Measurements from ENCODE around the gene NPHP4. TPM values are rescaled to one million over a fixed set of nuclear protein-coding genes. Genes with fewer than 3 reads are reported as not detected.
A peak's percentile ranks its signal among the peaks of the same experiment; 100 is the strongest.
"Not testable (repeated sequence)": the region's sequence is repeated elsewhere in the genome, so short reads cannot be mapped to it uniquely, and the experiment has no call there.

The NPHP4 gene
- polyA plus RNA-seq, 3 donors: 0.39 to 13.7 (median 1.2) TPM

- H3K9ac ChIP-seq (ENCODE audit: insufficient read depth, low read length, poor library complexity, severe bottlenecking); H3K9me3 Mint-ChIP-seq; H3K9me3 ChIP-seq (replicated peaks in 1 of 2; ENCODE audit: control insufficient read depth in 1 of 2, insufficient read depth in 1 of 2, low read length in 2 of 2); H3K36me3 ChIP-seq (replicated peaks in 1 of 2; ENCODE audit: control insufficient read depth in 1 of 2, insufficient read depth in 2 of 2, low read length in 2 of 2); H3K4me3 ChIP-seq (replicated peaks in 1 of 3; ENCODE audit: low read depth in 2 of 3, low read length in 3 of 3); H3K79me2 ChIP-seq (ENCODE audit: insufficient read depth, low read length); DNase-seq; H3K27me3 ChIP-seq (ENCODE audit: control insufficient read depth in 2 of 2, insufficient read depth in 2 of 2, low read length in 2 of 2); H4K20me1 ChIP-seq (ENCODE audit: insufficient read depth, low read length); H3K27ac ChIP-seq (ENCODE audit: low read depth in 1 of 2, low read length in 2 of 2); H3K4me3 Mint-ChIP-seq; H3K27ac Mint-ChIP-seq; H3K27me3 Mint-ChIP-seq (ENCODE audit: low read depth in 3 of 3); intact Hi-C loops (cut with micrococcal nuclease); H3K4me2 ChIP-seq (replicated peaks; ENCODE audit: extremely low read depth, low read length, poor library complexity, severe bottlenecking); H2AFZ ChIP-seq (ENCODE audit: insufficient read depth, low read depth, low read length, poor library complexity, severe bottlenecking); H3K4me1 ChIP-seq (ENCODE audit: control insufficient read depth in 1 of 2, insufficient read depth in 2 of 2, low read length in 2 of 2); H3K4me1 Mint-ChIP-seq: not testable (repeated sequence)
- peaks cover 25 to 34% of the 10 kb centered on the region in 2 donors for H3K36me3 Mint-ChIP-seq
- 86% methylated on average over 5 of the region's 12 CpGs for WGBS (ENCODE audit: insufficient coverage)
- TF ChIP-seq CTCF (IDR thresholded peaks at IDR 0.05): peak; percentile 26
Measured at GRCh38 chr1:5893699-5894278, 98.4 kb downstream of the NPHP4 start.

GRCh38 chr1:5892329-5892728 is 99.9 kb downstream of the NPHP4 start:
- no peak overlapping the region for H3K9ac ChIP-seq (ENCODE audit: insufficient read depth, low read length, poor library complexity, severe bottlenecking)
- TF ChIP-seq CTCF (IDR thresholded peaks at IDR 0.05): no peak
- no peak overlapping the region for H3K27ac Mint-ChIP-seq
- no peaks in the 10 kb centered on the region for H3K79me2 ChIP-seq (ENCODE audit: insufficient read depth, low read length)
- H3K9me3 Mint-ChIP-seq: no peaks in the 10 kb centered on the region
- no peaks in the 10 kb centered on the region for H3K27me3 Mint-ChIP-seq (ENCODE audit: low read depth in 3 of 3)
- H3K27ac ChIP-seq (ENCODE audit: low read depth in 1 of 2, low read length in 2 of 2): no peak overlapping the region
- H3K36me3 Mint-ChIP-seq: peaks cover 18 to 24% of the 10 kb centered on the region in 2 donors
- no peak for DNase-seq
- no peaks in the 10 kb centered on the region for H3K27me3 ChIP-seq (ENCODE audit: control insufficient read depth in 2 of 2, insufficient read depth in 2 of 2, low read length in 2 of 2)
- intact Hi-C loops (cut with micrococcal nuclease): no loop called here
- H3K9me3 ChIP-seq (replicated peaks in 1 of 2; ENCODE audit: control insufficient read depth in 1 of 2, insufficient read depth in 1 of 2, low read length in 2 of 2): no peaks in the 10 kb centered on the region
- no peak overlapping the region for H3K4me2 ChIP-seq (replicated peaks; ENCODE audit: extremely low read depth, low read length, poor library complexity, severe bottlenecking)
- no peak overlapping the region for H3K4me3 Mint-ChIP-seq
- no peak overlapping the region for H3K4me3 ChIP-seq (replicated peaks in 1 of 3; ENCODE audit: low read depth in 2 of 3, low read length in 3 of 3)
- no peak overlapping the region for H2AFZ ChIP-seq (ENCODE audit: insufficient read depth, low read depth, low read length, poor library complexity, severe bottlenecking)
- no peaks in the 10 kb centered on the region for H4K20me1 ChIP-seq (ENCODE audit: insufficient read depth, low read length)
- H3K36me3 ChIP-seq (replicated peaks in 1 of 2; ENCODE audit: control insufficient read depth in 1 of 2, insufficient read depth in 2 of 2, low read length in 2 of 2): peaks cover 0 to 5% of the 10 kb centered on the region in 2 donors
- no peaks in the 10 kb centered on the region for H3K4me1 ChIP-seq (ENCODE audit: control insufficient read depth in 1 of 2, insufficient read depth in 2 of 2, low read length in 2 of 2)
- WGBS (ENCODE audit: insufficient coverage): 96% methylated on average over 8 of the region's 8 CpGs
- no peaks in the 10 kb centered on the region for H3K4me1 Mint-ChIP-seq
